HG03439 (cell line): ENCODE results near the gene TMEM248.
A peak's percentile ranks its signal among the peaks of the same experiment; 100 is the strongest.
"Not testable (repeated sequence)": the region's sequence is repeated elsewhere in the genome, so short reads cannot be mapped to it uniquely, and the experiment has no call there.

Experiments used
- ATAC-seq: cut with Tn5 transposase; IDR thresholded peaks from one replicate; pipeline ENCODE4 v1.9.1; 2021; ENCODE audit warnings: mild to moderate bottlenecking, moderate library complexity; ENCODE audit not compliant: unreplicated experiment

The TMEM248 gene

GRCh38 chr7:66995050-66995776 is 74.2 kb downstream of the TMEM248 start, which contains the start of gene SBDS:
Gene SBDS (minus strand): TSS chr7:66995586. CDS start chr7:66995417, 169 bp downstream.
- peak; percentile 69 for ATAC-seq

- peak; percentile 81 for ATAC-seq
Measured at GRCh38 chr7:66996444-66997191, 75.6 kb downstream of the TMEM248 start, which contains the start of gene TYW1. Gene TYW1 (plus strand): TSS chr7:66996833. CDS start chr7:66996979, 146 bp downstream.

GRCh38 chr7:67000601-67001258 is 79.7 kb downstream of the TMEM248 start:
- ATAC-seq, result not testable (repeated sequence)

- ATAC-seq, result not testable (repeated sequence)
Measured at GRCh38 chr7:67004145-67004544, 83.1 kb downstream of the TMEM248 start.

- ATAC-seq, result no peak
Measured at GRCh38 chr7:67006965-67007364, 85.9 kb downstream of the TMEM248 start.
